Glutamatergic neuron (in vitro differentiated cells): ENCODE results near the gene KATNB1. TPM values are rescaled to one million over a fixed set of nuclear protein-coding genes. Genes with fewer than 3 reads are reported as not detected.

Experiments used
- DNase-seq: peaks from one replicate; pipeline ENCODE4 v3.0.0; 2022
- H3K27ac Mint-ChIP-seq: one replicate; pipeline ENCODE4 v1.8.0; 2020; ENCODE audit warnings: mild to moderate bottlenecking, mixed read lengths, inconsistent platforms; ENCODE audit not compliant: unreplicated experiment
- H3K27me3 Mint-ChIP-seq: one replicate; pipeline ENCODE4 v1.8.0; 2020; ENCODE audit warnings: mild to moderate bottlenecking, moderate library complexity, mixed read lengths, inconsistent platforms; ENCODE audit not compliant: unreplicated experiment
- H3K36me3 Mint-ChIP-seq: one replicate; pipeline ENCODE4 v1.8.0; 2020; ENCODE audit warnings: mild to moderate bottlenecking, mixed read lengths, inconsistent platforms; ENCODE audit not compliant: unreplicated experiment
- H3K4me1 Mint-ChIP-seq: one replicate; pipeline ENCODE4 v1.8.0; 2020; ENCODE audit warnings: mild to moderate bottlenecking, low read depth, mixed read lengths, inconsistent platforms; ENCODE audit not compliant: unreplicated experiment
- H3K4me3 Mint-ChIP-seq: one replicate; pipeline ENCODE4 v1.8.0; 2020; ENCODE audit warnings: mild to moderate bottlenecking, mixed read lengths, inconsistent platforms; ENCODE audit not compliant: unreplicated experiment
- H3K9me3 Mint-ChIP-seq: one replicate; pipeline ENCODE4 v1.8.0; 2020; ENCODE audit warnings: mild to moderate bottlenecking, moderate library complexity, mixed read lengths, inconsistent platforms; ENCODE audit not compliant: unreplicated experiment
- total RNA-seq: library from RNA; stranded (reverse); fragmentation: NEBNext Ultra II Directional; extraction: Animal tissue kit (Norgen Biotek cat#: 25700); gene quantifications from one replicate; pipeline ENCODE4 v1.2.1, GENCODE V29; 2021; ENCODE audit not compliant: unreplicated experiment
- TF ChIP-seq, protein P1 (sequence below): fragments of 200-600 bp; sonication (generic); IDR thresholded peaks from one replicate; pipeline ENCODE4 v1.5.0; 2021; ENCODE audit not compliant: partially characterized antibody, unreplicated experiment

The KATNB1 gene
- total RNA-seq, 1 donor from 2014 or later: 74.4 TPM

GRCh38 chr16:57764341-57765159, 29.0 kb downstream of the KATNB1 start:
- H3K36me3 Mint-ChIP-seq: no peaks in the 10 kb centered on the region
- H3K4me1 Mint-ChIP-seq: peaks cover 4% of the 10 kb centered on the region
- no peak overlapping the region for H3K4me3 Mint-ChIP-seq
- no peak overlapping the region for H3K27ac Mint-ChIP-seq
- H3K9me3 Mint-ChIP-seq: peaks cover 3% of the 10 kb centered on the region
- H3K27me3 Mint-ChIP-seq: peaks cover 13% of the 10 kb centered on the region
- TF ChIP-seq, protein P1, sequence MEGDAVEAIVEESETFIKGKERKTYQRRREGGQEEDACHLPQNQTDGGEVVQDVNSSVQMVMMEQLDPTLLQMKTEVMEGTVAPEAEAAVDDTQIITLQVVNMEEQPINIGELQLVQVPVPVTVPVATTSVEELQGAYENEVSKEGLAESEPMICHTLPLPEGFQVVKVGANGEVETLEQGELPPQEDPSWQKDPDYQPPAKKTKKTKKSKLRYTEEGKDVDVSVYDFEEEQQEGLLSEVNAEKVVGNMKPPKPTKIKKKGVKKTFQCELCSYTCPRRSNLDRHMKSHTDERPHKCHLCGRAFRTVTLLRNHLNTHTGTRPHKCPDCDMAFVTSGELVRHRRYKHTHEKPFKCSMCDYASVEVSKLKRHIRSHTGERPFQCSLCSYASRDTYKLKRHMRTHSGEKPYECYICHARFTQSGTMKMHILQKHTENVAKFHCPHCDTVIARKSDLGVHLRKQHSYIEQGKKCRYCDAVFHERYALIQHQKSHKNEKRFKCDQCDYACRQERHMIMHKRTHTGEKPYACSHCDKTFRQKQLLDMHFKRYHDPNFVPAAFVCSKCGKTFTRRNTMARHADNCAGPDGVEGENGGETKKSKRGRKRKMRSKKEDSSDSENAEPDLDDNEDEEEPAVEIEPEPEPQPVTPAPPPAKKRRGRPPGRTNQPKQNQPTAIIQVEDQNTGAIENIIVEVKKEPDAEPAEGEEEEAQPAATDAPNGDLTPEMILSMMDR: no peak
- no peak for DNase-seq

DNA sequence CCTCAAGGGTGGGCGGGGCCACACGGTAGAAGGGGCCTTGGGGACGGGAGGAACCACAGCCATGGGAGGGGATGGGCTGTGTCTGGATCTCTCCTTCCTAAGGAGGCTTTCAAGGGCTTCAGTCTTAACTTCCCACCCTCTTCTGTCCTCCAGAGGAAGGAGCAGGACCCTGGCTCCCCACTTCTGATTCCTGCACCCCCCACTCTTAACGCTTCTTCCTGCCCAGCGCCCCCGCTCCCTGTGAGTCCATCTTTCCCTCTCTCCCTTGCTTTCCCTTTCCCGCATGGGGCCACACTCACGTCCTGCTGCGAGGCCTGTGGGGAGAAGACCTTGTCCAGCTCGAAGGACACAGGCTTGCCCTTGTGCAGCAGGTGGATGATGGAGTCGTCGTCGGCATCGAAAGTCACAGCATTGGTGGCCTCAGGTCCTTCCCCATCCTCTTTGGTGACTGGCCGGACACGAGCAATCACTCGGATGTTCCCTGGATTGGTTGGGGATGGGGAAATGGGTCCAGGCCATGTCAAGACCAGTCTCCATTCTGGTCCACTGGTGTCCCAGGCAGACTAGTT, 29.7 kb downstream of the KATNB1 start:
- Mint-ChIP-seq H3K27ac (no peak overlapping the region), H3K36me3 (no peaks in the 10 kb centered on the region), H3K27me3 (peaks cover 11% of the 10 kb centered on the region), H3K9me3 (peaks cover 1% of the 10 kb centered on the region), H3K4me3 (no peak overlapping the region), H3K4me1 (peaks cover 4% of the 10 kb centered on the region)
- TF ChIP-seq, protein P1: no peak
- no peak for DNase-seq

GRCh38 chr16:57766714-57767348, 31.3 kb downstream of the KATNB1 start:
- Mint-ChIP-seq H3K27ac (no peak overlapping the region), H3K9me3 (peaks cover 1% of the 10 kb centered on the region), H3K27me3 (peaks cover 6% of the 10 kb centered on the region), H3K4me3 (no peak overlapping the region), H3K36me3 (no peaks in the 10 kb centered on the region), H3K4me1 (peaks cover 4% of the 10 kb centered on the region)
- TF ChIP-seq, protein P1: no peak
- no peak for DNase-seq

GRCh38 chr16:57769541-57770145, 34.1 kb downstream of the KATNB1 start:
- Mint-ChIP-seq H3K36me3 (no peaks in the 10 kb centered on the region), H3K4me3 (no peak overlapping the region), H3K4me1 (no peaks in the 10 kb centered on the region), H3K27me3 (peaks cover 3% of the 10 kb centered on the region), H3K9me3 (peaks cover 1% of the 10 kb centered on the region), H3K27ac (no peak overlapping the region)
- no peak for DNase-seq
- TF ChIP-seq, protein P1: no peak
